ENCODE measurements around the gene CENPS.

CENPS gene

GRCh38 chr1:10440794-10441193 lies 10.6 kb downstream of the CENPS start:
- DNase-seq (ENCODE audit: low read depth, low spot score) = no peak
- H3K4me3 ChIP-seq (ENCODE audit: low read depth, low read length) = no peak overlapping the region
- ChIA-PET CTCF (interaction anchor here (6.4 kb wide), 1 partner anchor 11 kb away, joined by 39 read pairs; the partner anchor contains the start of gene CENPS), POLR2A (no interaction called here)
- TF ChIP-seq CTCF (IDR thresholded peaks at IDR 0.05; ENCODE audit: insufficient read depth, low read length, missing control alignments) = no peak

GRCh38 chr1:10444248-10444647 lies 14.0 kb downstream of the CENPS start:
- no peak for TF ChIP-seq CTCF (IDR thresholded peaks at IDR 0.05; ENCODE audit: insufficient read depth, low read length, missing control alignments)
- ChIA-PET CTCF (interaction anchor here (2.8 to 6.4 kb wide), 2 partner anchors 14 to 50 kb away, joined by 11 to 39 read pairs; partner anchors contain the start of gene CENPS), POLR2A (no interaction called here)
- no peak overlapping the region for H3K4me3 ChIP-seq (ENCODE audit: low read depth, low read length)
- DNase-seq (ENCODE audit: low read depth, low spot score) = no peak

DNA sequence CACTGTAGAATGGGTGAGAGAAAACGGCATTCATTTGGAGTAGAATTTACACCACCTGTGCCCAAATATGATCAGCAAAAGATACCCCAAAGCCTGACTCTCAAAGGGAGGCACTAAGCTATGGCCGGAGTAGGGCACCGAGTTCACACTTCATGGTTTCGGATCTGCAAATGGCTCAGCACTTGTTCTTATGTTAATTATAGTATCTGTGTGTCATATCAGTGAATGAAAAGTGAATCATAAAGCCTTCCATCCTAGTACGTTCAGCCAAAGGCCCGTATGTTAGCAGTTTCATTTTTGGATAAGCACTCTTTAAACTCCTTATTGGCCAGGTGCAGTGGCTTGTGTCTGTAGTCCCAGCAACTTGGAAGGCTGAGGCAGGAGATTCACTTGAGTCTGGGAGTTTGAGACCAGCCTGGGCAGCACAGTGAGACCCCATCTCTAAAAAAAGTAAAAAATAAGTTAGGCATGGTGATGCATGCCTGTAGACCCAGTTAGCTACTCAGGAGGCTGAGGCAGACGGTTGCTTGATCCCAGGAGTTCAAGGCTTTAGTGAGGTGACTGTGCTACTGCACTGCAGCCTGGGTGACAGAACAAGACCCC lies 14.7 kb downstream of the CENPS start:
- no peak for TF ChIP-seq CTCF (IDR thresholded peaks at IDR 0.05; ENCODE audit: insufficient read depth, low read length, missing control alignments)
- ChIA-PET POLR2A (no interaction called here), CTCF (interaction anchor here (2.8 to 6.4 kb wide), 2 partner anchors 15 to 50 kb away, joined by 11 to 39 read pairs; partner anchors contain the start of gene CENPS)
- H3K4me3 ChIP-seq (ENCODE audit: low read depth, low read length) = no peak overlapping the region
- no peak for DNase-seq (ENCODE audit: low read depth, low spot score)

GRCh38 chr1:10446790-10447422 lies 16.7 kb downstream of the CENPS start:
- no peak for DNase-seq (ENCODE audit: low read depth, low spot score)
- no peak overlapping the region for H3K4me3 ChIP-seq (ENCODE audit: low read depth, low read length)
- ChIA-PET POLR2A (no interaction called here), CTCF (interaction anchor here (1.1 kb wide), 1 partner anchor 69 kb away, joined by 3 read pairs; no protein-coding TSS in a partner anchor)
- TF ChIP-seq CTCF (IDR thresholded peaks at IDR 0.05; ENCODE audit: insufficient read depth, low read length, missing control alignments) = no peak

DNA sequence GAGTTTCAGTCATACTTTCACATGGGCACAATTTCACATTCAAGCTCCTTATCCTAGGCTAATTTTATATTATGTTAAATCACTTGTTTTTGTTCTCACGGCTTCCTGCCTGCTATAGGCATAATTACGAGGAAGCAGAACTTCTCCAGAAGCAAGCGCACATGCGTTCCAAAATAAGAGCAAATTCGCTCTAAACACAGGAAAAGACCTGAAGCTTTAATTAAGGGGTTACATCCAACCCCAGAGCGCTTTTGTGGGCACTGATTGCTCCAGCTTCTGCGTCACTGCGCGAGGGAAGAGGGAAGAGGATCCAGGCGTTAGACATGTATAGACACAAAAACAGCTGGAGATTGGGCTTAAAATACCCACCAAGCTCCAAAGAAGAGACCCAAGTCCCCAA lies 19.5 kb downstream of the CENPS start, which contains the start of gene CORT:
CORT (plus strand) TSS at position 281 of the 400 bp plus-strand sequence. CDS start 193 bp downstream, outside the sequence.
- CTCF ChIA-PET = interaction anchor here (0.9 to 4.7 kb wide), 6 partner anchors 13 to 72 kb away, joined by 4 to 28 read pairs (median 8); partner anchors contain the start of gene CENPS
- POLR2A ChIA-PET = no interaction called here
- no peak for DNase-seq (ENCODE audit: low read depth, low spot score)
- no peak for TF ChIP-seq CTCF (IDR thresholded peaks at IDR 0.05; ENCODE audit: insufficient read depth, low read length, missing control alignments)
- H3K4me3 ChIP-seq (ENCODE audit: low read depth, low read length) = peak within 1 kb of the TSS; percentile 42

- DNase-seq (ENCODE audit: low read depth, low spot score) = no peak
- ChIA-PET CTCF (interaction anchor here (0.9 to 4.7 kb wide), 7 partner anchors 8 to 72 kb away, joined by 3 to 28 read pairs (median 4); partner anchors contain the start of gene CENPS), POLR2A (no interaction called here)
- H3K4me3 ChIP-seq (ENCODE audit: low read depth, low read length) = no peak overlapping the region
- no peak for TF ChIP-seq CTCF (IDR thresholded peaks at IDR 0.05; ENCODE audit: insufficient read depth, low read length, missing control alignments)
Measured at GRCh38 chr1:10450156-10450814, 20.1 kb downstream of the CENPS start.
